HL-60/S4 treated with retinoic acid at 250 ng/mL for 4 days and 3 days (cell line): ENCODE data around the gene PTCD2.

Source experiments
- in situ Hi-C: fragments of 300-500 bp; cut with MboI; formaldehyde crosslinking; loops from 2 replicates; pipeline ENCODE4 v1.7.0; 2022; ENCODE audit warnings: low sequenced_read_pairs

PTCD2 gene

GRCh38 chr5:72319976-72320752, at the start of gene PTCD2, which contains the start of gene MRPS27:
TSS of gene PTCD2 (plus strand) at chr5:72320373. CDS start at chr5:72320383, 10 bp downstream.
TSS of gene MRPS27 (minus strand) at chr5:72320240. CDS start at chr5:72320221, 19 bp downstream.
- in situ Hi-C loops: no loop called here

GRCh38 chr5:72271702-72272101, 48.5 kb upstream of the PTCD2 start:
- in situ Hi-C loops: no loop called here

GRCh38 chr5:72272398-72272797, 47.8 kb upstream of the PTCD2 start:
- in situ Hi-C loops: no loop called here

- in situ Hi-C loops: no loop called here
Measured at GRCh38 chr5:72273547-72273946, 46.6 kb upstream of the PTCD2 start.

GRCh38 chr5:72276219-72276752, 43.9 kb upstream of the PTCD2 start:
- in situ Hi-C loops: no loop called here

GRCh38 chr5:72280581-72281069, 39.5 kb upstream of the PTCD2 start:
- in situ Hi-C loops: no loop called here

GRCh38 chr5:72281430-72281763, 38.8 kb upstream of the PTCD2 start:
- in situ Hi-C loops: no loop called here

GRCh38 chr5:72281764-72282499, 38.2 kb upstream of the PTCD2 start:
- in situ Hi-C loops: no loop called here

GRCh38 chr5:72282878-72283277, 37.3 kb upstream of the PTCD2 start:
- in situ Hi-C loops: no loop called here

GRCh38 chr5:72283358-72283757, 36.8 kb upstream of the PTCD2 start:
- in situ Hi-C loops: no loop called here

GRCh38 chr5:72284559-72285423, 35.4 kb upstream of the PTCD2 start:
- in situ Hi-C loops: no loop called here

GRCh38 chr5:72285424-72285821, 34.8 kb upstream of the PTCD2 start:
- in situ Hi-C loops: no loop called here

- in situ Hi-C loops: no loop called here
Measured at GRCh38 chr5:72286798-72287197, 33.4 kb upstream of the PTCD2 start.

- in situ Hi-C loops: no loop called here
Measured at GRCh38 chr5:72288924-72289323, 31.2 kb upstream of the PTCD2 start.

GRCh38 chr5:72290356-72291133, 29.6 kb upstream of the PTCD2 start:
- in situ Hi-C loops: no loop called here

GRCh38 chr5:72291601-72292000, 28.6 kb upstream of the PTCD2 start:
- in situ Hi-C loops: no loop called here

- in situ Hi-C loops: no loop called here
Measured at GRCh38 chr5:72292411-72292810, 27.8 kb upstream of the PTCD2 start.

GRCh38 chr5:72293495-72294055, 26.6 kb upstream of the PTCD2 start:
- in situ Hi-C loops: no loop called here

GRCh38 chr5:72294473-72294872, 25.7 kb upstream of the PTCD2 start:
- in situ Hi-C loops: no loop called here

GRCh38 chr5:72295539-72295938, 24.6 kb upstream of the PTCD2 start:
- in situ Hi-C loops: no loop called here
